ENCODE results near the gene OBP2B.
"Not testable (repeated sequence)": the region's sequence is repeated elsewhere in the genome, so short reads cannot be mapped to it uniquely, and the experiment has no call there.

The OBP2B gene

DNA sequence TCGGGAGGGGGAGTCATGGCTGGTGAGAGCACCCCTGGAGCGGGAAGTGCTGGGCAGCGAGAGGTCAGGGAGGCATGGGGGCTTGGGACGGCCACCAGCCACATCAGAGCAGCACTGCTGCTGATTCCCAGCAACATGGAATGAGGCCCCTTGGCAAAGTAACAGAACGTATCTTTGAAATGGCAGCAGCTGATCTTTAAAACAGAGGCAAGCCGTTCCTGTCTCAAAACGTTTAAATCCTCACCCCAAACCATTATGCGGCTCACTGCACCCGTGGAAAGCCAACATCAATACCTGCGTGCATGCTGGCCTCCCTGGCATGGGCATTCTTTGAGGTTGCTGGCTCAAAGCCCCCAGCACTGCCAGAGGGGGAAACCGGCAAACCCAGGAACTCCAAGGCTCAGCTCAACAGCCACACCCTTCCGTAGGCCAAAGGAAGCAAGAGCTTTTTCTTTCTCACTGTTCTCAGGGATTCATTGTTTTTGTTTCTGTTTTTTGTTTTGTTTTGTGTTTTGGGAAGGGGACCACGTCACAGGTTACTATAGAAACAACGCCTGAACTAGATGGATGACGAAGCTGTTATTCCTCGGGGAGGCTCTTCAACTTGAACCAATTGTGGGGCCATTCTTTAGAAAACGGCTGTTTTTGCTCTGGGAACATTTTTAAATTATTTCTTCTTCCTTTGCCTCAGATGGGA is 28.1 kb upstream of the OBP2B start:
- DNase-seq: no peak

GRCh38 chr9:133236291-133237034 is 27.4 kb upstream of the OBP2B start:
- DNase-seq: not testable (repeated sequence)

- no peak for DNase-seq
Measured at GRCh38 chr9:133235549-133236222, 26.6 kb upstream of the OBP2B start.

DNA sequence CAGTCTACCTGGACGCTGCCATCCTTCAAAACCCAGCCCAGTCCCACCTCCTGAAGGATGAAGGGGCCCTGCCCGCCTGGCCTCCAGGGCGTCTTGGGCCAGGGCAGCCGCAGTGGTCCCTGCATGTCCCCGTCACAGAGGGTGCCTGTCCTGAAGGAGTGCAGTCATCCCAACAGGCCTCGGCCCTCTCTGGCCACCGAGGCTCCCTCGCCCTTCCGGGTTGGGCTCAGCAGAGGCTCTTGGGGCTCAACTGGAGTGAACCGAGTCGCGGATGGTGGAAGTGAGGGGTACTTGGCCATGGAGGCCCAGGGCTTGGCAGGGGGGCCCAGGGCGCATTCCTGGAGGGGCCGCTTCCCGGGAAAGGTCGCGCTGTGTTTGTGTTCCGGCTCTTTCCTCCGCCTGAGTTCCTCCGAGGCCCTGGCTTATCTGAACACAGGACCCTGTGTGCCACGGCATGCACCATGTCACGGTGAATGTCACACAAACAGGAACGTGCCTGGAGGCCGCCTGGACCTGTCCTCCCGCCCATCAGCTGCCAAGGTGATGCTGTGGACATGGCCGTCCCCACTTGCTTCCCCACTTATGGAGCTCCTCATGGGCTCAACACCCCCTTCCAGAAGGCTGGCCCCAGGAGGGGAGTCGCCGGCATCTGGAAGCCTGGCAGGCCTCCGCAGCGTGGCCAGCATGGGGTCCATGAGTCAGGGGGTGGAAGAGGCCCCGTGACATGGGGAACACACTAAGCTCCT is 25.7 kb upstream of the OBP2B start:
- DNase-seq: no peak

GRCh38 chr9:133233681-133234432 is 24.8 kb upstream of the OBP2B start:
- no peak for DNase-seq

DNA sequence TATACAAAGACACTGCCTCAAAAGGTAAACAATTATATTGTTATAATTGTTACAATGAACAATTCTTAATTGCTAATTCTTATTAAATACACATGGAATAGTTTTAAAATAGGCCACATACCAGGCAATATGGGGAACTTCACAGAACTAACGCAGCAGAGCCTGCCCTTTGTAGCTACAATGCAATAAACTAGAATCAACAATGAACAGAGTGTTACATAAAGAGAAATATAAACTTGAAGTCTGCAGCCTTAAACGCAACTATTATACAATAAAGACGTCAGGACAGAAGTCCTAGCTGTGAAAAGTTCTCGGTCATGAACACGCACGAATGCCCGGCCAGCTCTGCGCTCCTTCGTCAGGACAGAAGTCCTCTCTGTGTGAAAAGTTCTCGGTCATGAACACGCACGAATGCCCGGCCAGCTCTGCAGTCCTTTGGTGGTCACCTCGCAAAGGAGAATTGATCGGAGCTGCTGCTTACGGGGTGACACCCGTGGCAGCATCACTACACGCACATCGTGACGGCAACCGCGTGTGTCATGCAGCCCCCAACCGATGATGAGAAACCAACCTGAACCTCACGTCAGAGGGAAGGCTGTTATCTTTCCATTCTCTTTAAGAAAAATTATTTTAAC is 23.0 kb upstream of the OBP2B start:
- not testable (repeated sequence) for DNase-seq

- not testable (repeated sequence) for DNase-seq
Measured at GRCh38 chr9:133230514-133230913, 21.5 kb upstream of the OBP2B start.

GRCh38 chr9:133230093-133230492 is 21.0 kb upstream of the OBP2B start:
- no peak for DNase-seq

- not testable (repeated sequence) for DNase-seq
Measured at GRCh38 chr9:133228474-133229193, 19.6 kb upstream of the OBP2B start.

DNA sequence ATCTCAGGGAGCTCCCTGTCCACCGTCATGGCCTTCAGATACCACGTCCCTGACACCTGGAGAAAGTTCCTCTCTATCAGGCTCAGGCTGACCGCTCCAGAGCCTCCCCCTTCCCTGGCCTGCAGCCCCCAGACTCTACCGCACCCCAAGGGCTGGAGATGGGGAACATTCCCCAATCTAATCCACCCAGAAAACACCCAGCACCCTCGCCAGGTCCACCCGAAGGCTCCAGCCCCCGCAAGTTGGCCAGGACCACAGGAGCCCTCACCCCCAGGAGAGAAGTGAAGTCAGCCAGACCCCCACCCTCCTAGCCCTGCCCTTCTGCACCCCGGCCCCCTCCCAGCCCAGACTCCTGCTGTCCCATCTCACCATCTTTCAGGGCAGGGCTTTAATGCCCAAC is 18.9 kb upstream of the OBP2B start:
- not testable (repeated sequence) for DNase-seq

DNA sequence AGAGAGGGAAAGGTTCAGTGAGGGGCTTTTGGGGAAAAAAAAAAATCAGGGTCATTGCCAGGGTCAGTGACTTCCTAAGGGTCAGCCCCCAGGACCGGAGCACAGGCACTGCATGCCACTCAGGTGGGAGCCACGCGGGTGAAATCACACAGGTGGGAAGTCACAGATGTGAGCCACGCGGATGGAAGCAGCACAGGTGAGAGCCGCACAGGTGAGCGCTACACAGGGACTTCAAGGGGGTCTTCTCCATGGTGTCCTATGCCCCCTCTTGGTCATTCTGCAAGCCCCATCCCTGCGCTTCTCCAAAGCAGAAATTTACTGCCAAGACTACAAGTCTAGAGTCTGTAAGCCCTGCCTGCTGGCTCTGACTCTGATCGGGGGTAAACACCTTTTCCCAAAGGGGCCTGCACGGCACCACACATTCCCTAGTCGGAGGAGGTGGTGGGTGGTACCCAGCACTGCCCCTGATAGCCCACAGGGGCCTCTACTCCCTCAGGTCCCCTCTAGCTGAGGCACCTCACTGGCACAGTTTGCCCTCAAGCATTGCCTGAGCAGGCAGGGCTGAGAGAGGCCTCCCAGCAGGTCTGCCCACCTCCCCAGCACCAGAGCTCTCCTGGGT is 18.3 kb upstream of the OBP2B start:
- no peak for DNase-seq

GRCh38 chr9:133226219-133227171 is 17.4 kb upstream of the OBP2B start:
- no peak for DNase-seq

DNA sequence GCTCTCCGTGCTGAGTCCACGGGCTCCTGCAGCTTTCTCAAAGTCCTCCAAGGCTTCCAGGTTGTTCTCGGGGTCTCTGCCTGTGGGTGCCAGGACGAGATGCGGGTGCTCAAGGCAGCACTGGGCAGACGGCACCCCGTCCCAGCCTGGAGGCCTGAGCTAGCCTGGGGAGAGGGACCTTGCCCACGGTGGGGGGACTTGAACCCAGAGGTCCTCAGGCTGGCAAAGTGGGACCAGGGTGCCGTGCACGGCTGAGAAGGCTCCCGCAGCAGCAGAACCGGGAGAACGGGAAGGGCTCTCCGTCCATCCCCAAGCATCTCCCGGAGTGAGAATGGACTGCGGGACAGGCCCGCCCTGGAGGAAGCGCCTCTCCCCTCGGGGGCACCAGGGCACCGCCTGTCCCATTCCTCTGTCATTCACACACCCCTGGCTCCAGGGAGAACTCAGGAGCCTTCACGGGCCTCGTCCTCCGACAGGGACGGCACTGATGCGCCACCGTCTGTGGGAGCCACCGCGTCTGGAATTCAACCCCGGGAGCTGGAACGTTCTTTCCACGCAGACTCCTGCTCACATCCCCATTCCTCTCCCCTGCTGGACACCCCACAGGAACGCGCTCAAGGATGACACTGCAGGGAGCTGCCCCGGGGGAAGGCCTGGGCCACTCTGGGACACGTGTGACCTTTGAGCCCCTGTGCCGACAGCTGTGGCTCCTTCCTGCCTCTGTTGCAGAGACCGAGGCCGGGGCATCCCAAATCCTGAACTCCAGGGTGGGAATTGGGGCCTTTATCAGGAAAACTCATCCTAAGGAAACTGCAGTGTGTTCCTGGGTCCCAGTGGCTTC is 16.3 kb upstream of the OBP2B start:
- no peak for DNase-seq

- DNase-seq: no peak
Measured at GRCh38 chr9:133224762-133225161, 15.7 kb upstream of the OBP2B start.

- DNase-seq: not testable (repeated sequence)
Measured at GRCh38 chr9:133223159-133223756, 14.2 kb upstream of the OBP2B start.

- DNase-seq: not testable (repeated sequence)
Measured at GRCh38 chr9:133221994-133222393, 12.9 kb upstream of the OBP2B start.

- no peak for DNase-seq
Measured at GRCh38 chr9:133221177-133221809, 12.2 kb upstream of the OBP2B start.
